ENCODE results near the gene PLS1. TPM values are rescaled to one million over a fixed set of nuclear protein-coding genes. Genes with fewer than 3 reads are reported as not detected.

PLS1 gene, protein sequence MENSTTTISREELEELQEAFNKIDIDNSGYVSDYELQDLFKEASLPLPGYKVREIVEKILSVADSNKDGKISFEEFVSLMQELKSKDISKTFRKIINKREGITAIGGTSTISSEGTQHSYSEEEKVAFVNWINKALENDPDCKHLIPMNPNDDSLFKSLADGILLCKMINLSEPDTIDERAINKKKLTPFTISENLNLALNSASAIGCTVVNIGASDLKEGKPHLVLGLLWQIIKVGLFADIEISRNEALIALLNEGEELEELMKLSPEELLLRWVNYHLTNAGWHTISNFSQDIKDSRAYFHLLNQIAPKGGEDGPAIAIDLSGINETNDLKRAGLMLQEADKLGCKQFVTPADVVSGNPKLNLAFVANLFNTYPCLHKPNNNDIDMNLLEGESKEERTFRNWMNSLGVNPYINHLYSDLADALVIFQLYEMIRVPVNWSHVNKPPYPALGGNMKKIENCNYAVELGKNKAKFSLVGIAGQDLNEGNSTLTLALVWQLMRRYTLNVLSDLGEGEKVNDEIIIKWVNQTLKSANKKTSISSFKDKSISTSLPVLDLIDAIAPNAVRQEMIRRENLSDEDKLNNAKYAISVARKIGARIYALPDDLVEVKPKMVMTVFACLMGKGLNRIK
- total RNA-seq: 1 to 10 TPM; 2.8 to 5.7 TPM

DNA sequence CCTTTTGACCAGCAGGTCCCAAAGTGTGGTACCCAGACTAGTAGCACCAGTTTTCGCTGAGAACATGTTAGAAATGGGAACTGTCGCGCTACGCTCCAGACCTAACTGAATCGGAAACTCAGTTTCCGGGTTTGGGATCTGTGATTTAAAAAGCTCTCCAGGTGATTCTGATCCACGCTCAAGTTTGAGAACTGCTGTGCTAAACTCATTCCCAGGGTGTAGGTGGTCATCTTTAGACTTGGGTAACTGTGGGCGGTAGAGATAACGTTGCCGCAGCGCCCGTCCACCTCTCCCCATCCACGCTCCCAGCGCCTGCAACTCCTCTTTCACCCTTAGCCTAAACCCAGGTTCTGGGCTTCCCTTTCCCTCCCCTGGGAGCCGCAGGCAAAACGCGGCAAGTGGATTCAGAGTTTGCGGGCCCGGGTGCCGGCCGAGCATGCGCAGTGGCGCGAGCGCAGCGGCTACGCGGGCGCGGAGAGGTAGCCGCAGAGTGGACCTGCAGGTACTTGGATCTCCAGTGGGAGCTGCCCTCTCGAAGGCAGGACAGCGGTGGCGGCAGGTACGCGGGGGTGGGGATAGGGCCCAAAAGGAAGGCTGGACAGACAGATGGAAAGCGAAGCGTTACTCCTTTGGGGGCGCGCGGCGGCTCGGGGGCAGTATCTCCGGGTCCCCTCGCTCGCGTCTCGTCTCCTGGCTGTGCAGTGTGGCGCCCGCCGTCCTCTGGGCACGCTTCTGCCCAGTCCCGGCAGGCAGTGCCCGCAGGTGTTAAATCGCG lies at the start of gene PLS1:
TSS of gene PLS1 (plus strand) at position 443 of the 775 bp plus-strand sequence. CDS start 67,845 bp downstream, outside the sequence.

DNA sequence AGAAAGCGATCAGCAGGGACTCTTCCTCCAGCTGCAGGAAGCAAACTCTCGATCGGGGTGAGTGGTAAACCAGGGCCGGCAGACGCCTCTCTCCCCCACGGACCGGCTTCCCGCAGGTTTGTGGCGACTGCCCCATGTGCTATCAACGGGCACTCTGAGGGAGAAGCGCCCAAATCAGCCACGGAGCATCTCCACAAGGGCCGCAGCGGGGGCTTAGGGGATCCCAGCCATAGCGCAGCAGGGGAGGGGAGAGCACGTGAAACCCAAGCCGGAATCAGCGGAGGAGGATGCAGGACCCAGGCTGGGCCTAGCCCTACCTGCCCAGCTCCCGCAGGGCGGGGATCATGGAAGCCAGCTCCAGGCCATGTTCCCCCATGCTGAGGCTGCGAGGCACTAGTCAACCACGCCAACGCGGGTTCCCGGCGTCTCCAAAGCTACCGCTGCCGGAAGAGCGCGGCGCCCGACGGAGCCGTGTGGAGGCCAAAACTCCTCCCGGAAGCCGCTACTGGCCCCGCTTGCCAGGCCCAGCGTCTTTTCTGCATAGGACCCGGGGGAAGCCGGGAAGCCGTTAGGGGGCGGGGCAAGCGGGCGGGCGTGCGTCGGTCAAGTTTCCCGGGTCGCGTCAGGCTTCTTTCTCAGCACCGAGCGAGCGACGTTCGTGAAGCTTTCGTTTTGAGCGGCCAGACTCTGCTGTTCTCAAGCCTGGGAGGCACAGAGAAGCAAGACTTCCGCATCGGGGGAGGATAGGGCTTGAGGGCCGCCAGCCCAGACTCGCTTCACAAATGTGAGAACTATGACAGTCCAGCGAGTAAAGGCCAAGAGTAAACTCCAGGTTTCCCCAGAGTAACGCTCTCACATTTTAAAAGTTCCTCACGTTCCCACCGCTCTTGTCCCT lies 17.6 kb upstream of the PLS1 start, which contains the start of gene ATR:
TSS of gene ATR (minus strand) at position 405 of the 895 bp plus-strand sequence. CDS start at position 376, 29 bp downstream.

DNA sequence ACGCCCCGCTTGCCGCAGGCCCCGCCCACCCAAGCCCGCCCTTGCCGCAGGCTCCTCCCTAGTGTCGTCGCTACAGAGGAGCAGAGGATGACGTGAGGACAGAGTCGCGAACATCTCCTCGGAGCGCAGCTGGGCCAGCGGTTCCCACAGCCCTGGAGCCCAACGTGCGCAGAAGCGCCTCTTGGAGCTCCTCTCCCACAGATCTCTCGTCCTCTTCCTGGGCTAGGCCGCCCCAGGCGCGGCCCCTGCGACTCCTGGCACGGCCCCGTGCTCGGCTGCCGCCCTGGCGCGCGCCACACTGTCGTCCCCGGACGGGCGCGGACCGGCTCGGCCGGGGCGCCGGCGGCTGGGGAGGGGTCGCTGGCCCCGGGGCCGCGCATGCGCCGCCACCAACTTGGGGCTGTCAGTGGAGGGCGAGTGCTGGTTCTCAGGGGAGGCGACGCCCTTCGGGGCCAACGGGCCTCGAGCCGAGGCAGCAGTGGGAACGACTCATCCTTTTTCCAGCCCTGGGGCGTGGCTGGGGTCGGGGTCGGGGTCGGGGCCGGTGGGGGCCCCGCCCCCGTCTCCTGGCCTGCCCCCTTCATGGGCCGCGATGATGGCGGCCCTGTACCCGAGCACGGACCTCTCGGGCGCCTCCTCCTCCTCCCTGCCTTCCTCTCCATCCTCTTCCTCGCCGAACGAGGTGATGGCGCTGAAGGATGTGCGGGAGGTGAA lies 127.9 kb downstream of the PLS1 start, which contains the start of gene TRPC1:
TSS of gene TRPC1 (plus strand) at position 67 of the 714 bp plus-strand sequence. CDS start at position 593, 526 bp downstream.

Small RNA genes lying within 50 kb of the gene (small RNA-seq; reads per million reads assigned to genes)
- 0.09 to 0.47 reads per million in 2 donors for gene RNA5SP143

Other genes with a start within 250 kb of the PLS1 start
- 10 to 100 TPM; 44.0 to 52.6 TPM for gene XRN1, start 148.4 kb upstream of the PLS1 start, total RNA-seq
- 10 to 100 TPM; 22.4 to 27.6 TPM for gene ATR, start 17.7 kb upstream of the PLS1 start, total RNA-seq
- gene TRPC1, start 127.6 kb downstream of the PLS1 start, total RNA-seq: 10 to 100 TPM; 10.3 to 11.7 TPM

All from melanocyte of skin (primary cell).